OCI-LY7 (cell line): ENCODE measurements around the gene KCNQ1. TPM values are rescaled to one million over a fixed set of nuclear protein-coding genes. Genes with fewer than 3 reads are reported as not detected.

Source experiments
- BruUV-seq: library from RNA; stranded (reverse); fragments of 400-500 nt; replicated peaks from 2 replicates; lab custom pipeline; 2021; lab: Mats Ljungman, UMichigan
- CTCF ChIA-PET: fragments of 300-600 bp; sonication (Branson Sonifier 250); formaldehyde crosslinking; loops from one replicate; lab custom pipeline; 2022; ENCODE audit warnings: antibody characterized with exemption; ENCODE audit not compliant: unreplicated experiment; lab: Charles Lee
- POLR2A ChIA-PET: fragments of 300-600 bp; sonication (Branson Sonifier 250); formaldehyde crosslinking; loops from one replicate; lab custom pipeline; 2022; ENCODE audit warnings: antibody characterized with exemption; lab: Charles Lee
- DNase-seq: peaks from one replicate; pipeline ENCODE4 v3.0.0-alpha.2; 2015; ENCODE audit warnings: low spot score
- H2AFZ ChIP-seq: fragments of 200-600 bp; sonication (generic), shearing (Covaris generic); 2 replicates; pipeline ENCODE4 v1.6.1; 2014; ENCODE audit warnings: mild to moderate bottlenecking, antibody characterized with exemption, low read length, moderate library complexity
- H3K27ac ChIP-seq: fragments of 200-600 bp; sonication (generic); 2 replicates; pipeline ENCODE4 v1.5.1; 2014; ENCODE audit warnings: mixed run types, low read depth, mild to moderate bottlenecking, moderate library complexity, low read length, inconsistent platforms; ENCODE audit not compliant: poor library complexity, severe bottlenecking
- H3K36me3 ChIP-seq: fragments of 200-600 bp; sonication (generic); 2 replicates; pipeline ENCODE4 v1.6.1; 2014; ENCODE audit warnings: mild to moderate bottlenecking, antibody characterized with exemption, low read length, moderate library complexity, mixed read lengths; ENCODE audit not compliant: insufficient read depth
- H3K4me1 ChIP-seq: fragments of 200-600 bp; sonication (generic); 2 replicates; pipeline ENCODE4 v1.5.1; 2014; ENCODE audit warnings: mild to moderate bottlenecking, low read length; ENCODE audit not compliant: insufficient read depth, poor library complexity, severe bottlenecking
- H3K4me2 ChIP-seq: fragments of 200-600 bp; sonication (generic); 2 replicates; pipeline ENCODE4 v1.6.1; 2014; ENCODE audit warnings: mild to moderate bottlenecking, low read length
- H3K4me3 ChIP-seq: fragments of 200-600 bp; sonication (generic); 2 replicates; pipeline ENCODE4 v1.5.1; 2014; ENCODE audit warnings: mild to moderate bottlenecking, low read depth, low read length; ENCODE audit not compliant: poor library complexity, severe bottlenecking
- H3K79me2 ChIP-seq: fragments of 200-600 bp; sonication (generic); 2 replicates; pipeline ENCODE4 v1.6.1; 2016; ENCODE audit warnings: low read depth, mild to moderate bottlenecking, low read length, moderate library complexity, mixed read lengths; ENCODE audit not compliant: insufficient read depth
- H3K9me2 ChIP-seq: fragments of 200-600 bp; sonication (generic); 2 replicates; pipeline ENCODE4 v1.6.1; 2016; ENCODE audit warnings: mild to moderate bottlenecking, low read length, mixed read lengths; ENCODE audit not compliant: insufficient read depth
- H3K9me3 ChIP-seq: fragments of 200-600 bp; sonication (generic); 2 replicates; pipeline ENCODE4 v1.6.1; 2014; ENCODE audit warnings: mild to moderate bottlenecking, mixed run types, low read length, mixed read lengths
- H4K20me1 ChIP-seq: fragments of 200-600 bp; sonication (generic); 2 replicates; pipeline ENCODE4 v1.6.1; 2014; ENCODE audit warnings: mild to moderate bottlenecking, antibody characterized with exemption, low read length, moderate library complexity, mixed read lengths; ENCODE audit not compliant: insufficient read depth
- EZH2phosphoT487 ChIP-seq: fragments of 200-600 bp; sonication (generic); IDR thresholded peaks from 2 replicates; pipeline ENCODE4 v1.6.1; 2018; ENCODE audit warnings: low read depth, borderline replicate concordance, mild to moderate bottlenecking, mixed run types, antibody characterized with exemption, low read length, moderate library complexity, mixed read lengths
- intact Hi-C: fragments of 100-400 bp; cut with micrococcal nuclease; formaldehyde crosslinking; loops from one replicate; pipeline ENCODE4 v1.10.0; 2022; ENCODE audit not compliant: unreplicated experiment
- total RNA-seq, 2 experiments: library from RNA; depleted of rRNA in 1 of 2; stranded (reverse); fragments of >200 nt in 1 of 2; shearing (Covaris generic) in 1 of 2; gene quantifications; 2 replicates each; pipeline ENCODE4 v1.2.3, GENCODE V29; 2014 to 2022
- TF ChIP-seq, protein P1 (sequence below): fragments of 200-600 bp; sonication (generic); conservative IDR thresholded peaks from 2 replicates; pipeline ENCODE4 v1.5.1; 2014; ENCODE audit warnings: mild to moderate bottlenecking, antibody characterized with exemption, low read length, moderate library complexity, mixed read lengths

The KCNQ1 gene
- total RNA-seq, 2 experiments from 2014 or later: 0.22 to 1.3 TPM

DNA sequence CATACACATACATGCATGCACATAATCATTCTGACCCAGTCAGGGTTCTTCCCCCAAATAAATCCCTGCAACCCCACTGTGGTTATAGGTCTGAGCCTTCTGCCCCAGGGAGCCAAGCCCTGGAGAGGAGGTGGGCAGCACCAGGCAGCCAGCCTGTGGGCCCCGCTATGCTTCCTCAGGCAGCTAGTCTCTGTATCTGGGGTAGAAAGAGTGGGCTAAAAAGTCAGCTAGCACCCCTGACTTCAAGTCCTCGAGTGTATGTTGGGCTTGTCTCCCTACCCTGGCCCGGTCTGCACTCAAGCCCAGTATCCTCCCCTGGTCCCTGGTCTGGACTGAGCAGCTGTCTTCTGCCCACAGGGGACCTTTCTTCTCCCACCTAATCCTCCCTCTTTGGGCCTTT is 226.9 kb downstream of the KCNQ1 start:
- no peaks in the 10 kb centered on the region for H3K79me2 ChIP-seq
- BruUV-seq: no TSS peak
- peaks cover 2% of the 10 kb centered on the region for H3K4me1 ChIP-seq
- H3K9me3 ChIP-seq: no peaks in the 10 kb centered on the region
- TF ChIP-seq EZH2phosphoT487: no peak
- TF ChIP-seq, protein P1, sequence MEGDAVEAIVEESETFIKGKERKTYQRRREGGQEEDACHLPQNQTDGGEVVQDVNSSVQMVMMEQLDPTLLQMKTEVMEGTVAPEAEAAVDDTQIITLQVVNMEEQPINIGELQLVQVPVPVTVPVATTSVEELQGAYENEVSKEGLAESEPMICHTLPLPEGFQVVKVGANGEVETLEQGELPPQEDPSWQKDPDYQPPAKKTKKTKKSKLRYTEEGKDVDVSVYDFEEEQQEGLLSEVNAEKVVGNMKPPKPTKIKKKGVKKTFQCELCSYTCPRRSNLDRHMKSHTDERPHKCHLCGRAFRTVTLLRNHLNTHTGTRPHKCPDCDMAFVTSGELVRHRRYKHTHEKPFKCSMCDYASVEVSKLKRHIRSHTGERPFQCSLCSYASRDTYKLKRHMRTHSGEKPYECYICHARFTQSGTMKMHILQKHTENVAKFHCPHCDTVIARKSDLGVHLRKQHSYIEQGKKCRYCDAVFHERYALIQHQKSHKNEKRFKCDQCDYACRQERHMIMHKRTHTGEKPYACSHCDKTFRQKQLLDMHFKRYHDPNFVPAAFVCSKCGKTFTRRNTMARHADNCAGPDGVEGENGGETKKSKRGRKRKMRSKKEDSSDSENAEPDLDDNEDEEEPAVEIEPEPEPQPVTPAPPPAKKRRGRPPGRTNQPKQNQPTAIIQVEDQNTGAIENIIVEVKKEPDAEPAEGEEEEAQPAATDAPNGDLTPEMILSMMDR: no peak
- no peaks in the 10 kb centered on the region for H3K36me3 ChIP-seq
- no peak overlapping the region for H3K4me2 ChIP-seq
- H4K20me1 ChIP-seq: no peaks in the 10 kb centered on the region; the same call in 1 of the 2 replicates
- CTCF ChIA-PET: no interaction called here
- H3K4me3 ChIP-seq: no peak overlapping the region
- POLR2A ChIA-PET: interaction anchor here (0.6 kb wide), 1 partner anchor 214 kb away, joined by 3 read pairs; no protein-coding TSS in a partner anchor
- intact Hi-C loops: no loop called here
- no peaks in the 10 kb centered on the region for H3K9me2 ChIP-seq
- DNase-seq: no peak
- H3K27ac ChIP-seq: no peak overlapping the region
- H2AFZ ChIP-seq: no peak overlapping the region

DNA sequence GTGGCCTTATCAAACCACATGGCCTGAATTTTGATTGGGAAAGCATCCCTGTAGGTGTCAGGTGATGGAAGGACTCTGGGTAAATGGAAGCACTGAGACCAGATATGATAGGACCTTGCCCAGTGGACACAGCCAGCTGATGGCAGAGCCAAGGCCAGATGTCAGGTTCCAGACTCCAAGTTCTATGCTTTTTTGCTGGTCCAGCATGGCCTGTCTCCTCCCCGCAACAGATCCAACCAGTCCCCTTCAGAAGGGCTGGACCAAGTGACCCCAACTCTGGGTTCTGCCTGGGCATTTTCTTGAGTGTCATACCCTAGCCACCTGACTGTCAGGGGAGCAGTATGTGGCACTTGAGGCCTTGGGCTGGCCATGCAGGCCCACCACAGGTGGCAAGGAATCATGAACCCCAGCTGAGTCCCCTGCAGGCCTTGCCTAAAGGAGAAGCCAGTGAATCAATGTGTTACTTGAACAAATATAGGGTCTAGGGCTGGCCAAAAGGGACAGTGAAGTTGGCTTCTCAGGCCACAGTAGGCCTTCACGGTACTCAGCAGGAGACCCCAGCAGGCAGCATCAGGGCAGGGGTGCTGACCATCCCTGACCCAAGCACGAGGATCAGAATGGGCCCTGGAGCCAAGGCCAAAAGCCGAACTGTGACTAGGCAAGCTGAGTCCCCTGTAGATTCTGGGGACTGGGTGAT is 227.9 kb downstream of the KCNQ1 start:
- intact Hi-C loops: no loop called here
- no peaks in the 10 kb centered on the region for H3K9me3 ChIP-seq
- H2AFZ ChIP-seq: no peak overlapping the region
- peaks cover 2% of the 10 kb centered on the region; the same call in 1 of the 2 replicates for H4K20me1 ChIP-seq
- no peak overlapping the region for H3K4me2 ChIP-seq
- H3K4me1 ChIP-seq: peaks cover 11% of the 10 kb centered on the region
- CTCF ChIA-PET: interaction anchor here (0.6 kb wide), 1 partner anchor 1975 kb away, joined by 3 read pairs; no protein-coding TSS in a partner anchor
- H3K36me3 ChIP-seq: no peaks in the 10 kb centered on the region
- TF ChIP-seq EZH2phosphoT487: no peak
- no peak overlapping the region for H3K27ac ChIP-seq
- no peaks in the 10 kb centered on the region for H3K79me2 ChIP-seq
- H3K4me3 ChIP-seq: no peak overlapping the region
- DNase-seq: no peak
- POLR2A ChIA-PET: no interaction called here
- H3K9me2 ChIP-seq: no peaks in the 10 kb centered on the region
- BruUV-seq: no TSS peak

- TF ChIP-seq, protein P1: no peak
- TF ChIP-seq EZH2phosphoT487: no peak
- POLR2A ChIA-PET: no interaction called here
- H3K27ac ChIP-seq: no peak overlapping the region
- CTCF ChIA-PET: interaction anchor here (0.6 kb wide), 1 partner anchor 1975 kb away, joined by 3 read pairs; no protein-coding TSS in a partner anchor
- no peaks in the 10 kb centered on the region for H3K9me3 ChIP-seq
- H3K79me2 ChIP-seq: no peaks in the 10 kb centered on the region
- H2AFZ ChIP-seq: no peak overlapping the region
- peaks cover 12% of the 10 kb centered on the region for H3K4me1 ChIP-seq
- peaks cover 6% of the 10 kb centered on the region; the same call in 1 of the 2 replicates for H4K20me1 ChIP-seq
- no peak overlapping the region for H3K4me2 ChIP-seq
- no peak overlapping the region for H3K4me3 ChIP-seq
- H3K36me3 ChIP-seq: no peaks in the 10 kb centered on the region
- no TSS peak for BruUV-seq
- intact Hi-C loops: no loop called here
- H3K9me2 ChIP-seq: no peaks in the 10 kb centered on the region
- DNase-seq: no peak
These were observed 228.4 kb downstream of the KCNQ1 start for GRCh38 chr11:2673250-2673610.
